NCI-H1930 (cell line): ENCODE measurements around the gene TM9SF4.
"Not testable (repeated sequence)": the region's sequence is repeated elsewhere in the genome, so short reads cannot be mapped to it uniquely, and the experiment has no call there.

Experiments
- DNase-seq, 2 experiments: peaks; one replicate each; lab custom pipeline; 2025; lab: John Stamatoyannopoulos, UW

Gene TM9SF4

DNA sequence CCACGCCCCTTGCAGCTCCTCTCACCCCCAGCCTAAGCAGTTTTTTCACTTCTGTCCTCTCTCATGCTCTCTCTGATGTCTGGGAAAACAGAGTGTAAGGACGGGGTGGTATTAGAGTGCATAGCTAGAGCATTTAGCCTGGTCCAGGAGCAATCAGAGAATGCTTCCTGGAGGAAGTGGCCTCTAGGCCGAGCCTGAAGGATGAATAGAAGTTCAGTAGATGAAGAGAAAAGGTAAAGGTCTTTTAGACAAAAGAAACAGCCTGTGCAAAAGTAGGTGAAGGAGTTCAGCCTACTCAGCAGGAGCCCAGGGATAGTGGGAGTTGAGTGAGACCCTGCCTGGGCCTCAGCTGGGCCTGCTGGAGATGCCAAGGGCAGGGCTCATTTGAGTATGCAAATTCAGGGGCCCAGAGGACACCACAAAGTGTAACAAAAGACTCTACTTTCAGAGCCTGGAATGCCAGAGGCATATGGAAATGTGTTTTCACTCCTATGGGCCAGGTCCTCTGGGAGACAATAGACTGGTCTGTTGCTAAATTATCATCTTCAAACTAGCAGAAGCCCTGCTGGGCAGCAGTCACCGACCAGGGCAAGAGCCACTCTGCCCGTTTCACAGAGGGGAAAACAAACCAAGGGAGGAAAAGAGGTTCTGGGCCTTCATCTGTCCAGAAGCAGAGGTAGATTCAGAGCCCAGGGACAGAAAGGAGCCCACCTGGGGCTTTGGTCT lies 19.7 kb upstream of the TM9SF4 start:
- DNase-seq, result no peak

DNA sequence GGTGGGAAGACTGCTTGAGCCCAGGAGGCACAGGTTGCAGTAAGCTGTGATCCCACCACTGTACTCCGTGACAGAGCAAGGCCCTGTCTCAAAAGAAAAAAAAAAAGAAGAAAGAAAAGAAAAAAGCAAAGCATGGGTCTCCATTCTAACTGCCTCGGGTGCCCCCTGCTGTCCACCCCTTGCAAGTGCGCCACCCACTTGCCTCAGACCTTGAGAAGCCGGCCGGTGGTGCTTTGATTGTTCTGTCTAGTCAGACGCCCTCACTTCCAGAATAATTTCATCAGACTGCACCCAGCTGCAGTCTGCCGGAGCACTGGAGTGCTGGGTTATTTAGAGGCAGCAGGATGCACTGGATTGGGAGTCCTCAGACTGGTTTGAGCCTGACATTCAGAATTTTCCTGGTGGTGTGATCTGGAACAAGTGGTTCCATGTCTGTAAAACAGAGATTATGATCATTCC lies 17.6 kb upstream of the TM9SF4 start:
- peak; percentile 76 to 80 for DNase-seq

DNA sequence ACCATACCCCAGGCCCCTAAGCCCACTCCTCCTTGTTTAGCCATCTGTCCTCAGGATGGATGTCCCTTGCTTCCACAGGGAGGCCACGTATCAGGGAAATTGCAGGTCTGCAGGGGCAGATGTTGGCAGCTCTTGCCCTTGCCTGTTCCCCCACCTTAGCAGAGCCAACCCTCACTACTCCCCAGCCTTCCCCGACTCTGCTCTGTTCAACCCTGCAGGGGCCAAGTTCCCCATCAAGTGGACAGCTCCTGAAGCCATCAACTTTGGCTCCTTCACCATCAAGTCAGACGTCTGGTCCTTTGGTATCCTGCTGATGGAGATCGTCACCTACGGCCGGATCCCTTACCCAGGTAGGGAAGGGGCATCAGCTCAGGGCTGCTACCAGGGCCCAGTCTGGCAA lies 10.7 kb upstream of the TM9SF4 start:
- DNase-seq, result no peak

DNA sequence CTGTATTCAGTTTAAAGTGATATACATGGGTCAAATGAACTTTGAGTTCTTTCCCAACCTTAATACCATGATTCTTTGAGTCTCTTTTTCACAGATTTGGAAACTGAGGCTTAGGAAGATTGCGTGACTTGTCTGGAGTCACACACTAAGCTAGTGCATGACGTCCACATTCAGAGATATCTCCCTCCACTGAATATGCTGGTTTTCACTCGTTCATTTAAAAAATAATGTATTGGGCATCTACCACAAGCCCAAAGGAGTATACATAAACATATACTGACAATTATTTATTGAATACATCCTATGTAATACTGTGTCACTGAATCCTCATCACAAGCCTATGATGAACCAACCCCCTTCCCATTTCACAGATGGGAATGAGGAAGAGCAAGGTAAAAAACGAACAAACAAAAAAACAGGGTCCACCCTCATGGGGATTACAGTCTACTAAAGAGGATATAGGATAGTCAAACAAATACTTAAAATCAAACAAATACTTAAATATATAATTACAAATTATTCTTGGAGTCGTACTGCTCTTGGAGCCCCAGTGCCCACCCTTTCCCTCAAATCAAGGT lies 611 bp upstream of the TM9SF4 start:
- DNase-seq, result no peak

DNA sequence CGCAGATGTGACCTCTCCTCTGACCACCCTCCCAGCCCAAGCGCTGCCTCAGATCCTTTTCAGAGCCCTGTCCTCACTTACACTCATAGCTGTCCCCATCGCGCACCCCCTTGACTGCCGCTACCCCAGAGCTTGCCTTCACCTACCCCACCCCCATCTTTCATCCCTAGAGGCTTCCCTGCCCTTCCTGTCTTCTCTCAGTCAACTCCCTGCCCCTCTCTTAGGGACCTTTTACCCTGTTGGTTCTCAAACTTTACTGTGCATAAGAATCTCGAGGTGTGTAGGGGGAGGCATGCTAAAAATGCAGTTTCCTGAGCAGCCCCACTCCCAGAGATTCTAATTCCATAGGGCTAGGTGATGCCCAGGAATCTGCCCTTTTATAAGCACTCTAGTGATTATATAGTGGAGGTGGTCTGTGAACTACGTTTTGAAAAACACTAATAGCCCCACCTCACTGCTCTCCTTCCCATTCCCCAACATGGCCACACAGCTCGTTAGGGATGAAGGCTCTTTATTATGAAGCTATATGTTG lies 725 bp downstream of the TM9SF4 start:
- no peak for DNase-seq

DNA sequence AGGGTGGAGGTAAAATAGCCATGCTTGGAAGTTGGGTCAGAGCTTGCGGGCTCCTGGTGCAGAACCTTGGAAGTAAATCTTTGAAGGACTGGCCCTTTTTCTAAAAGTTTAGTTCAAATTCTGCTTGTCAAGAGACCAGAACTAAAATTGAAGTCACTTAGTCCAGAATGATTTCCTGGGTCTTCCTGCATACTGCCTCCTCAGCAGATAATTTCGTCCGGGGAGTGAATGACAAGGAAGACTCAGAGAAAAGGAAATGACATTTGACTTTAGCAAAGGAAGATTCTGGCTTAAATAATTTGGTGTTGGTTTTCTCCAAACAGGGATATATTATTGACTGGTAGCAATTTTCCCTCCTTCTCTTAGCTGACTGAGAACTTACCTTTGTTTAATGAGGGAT lies 1.2 kb downstream of the TM9SF4 start:
- no peak for DNase-seq

DNA sequence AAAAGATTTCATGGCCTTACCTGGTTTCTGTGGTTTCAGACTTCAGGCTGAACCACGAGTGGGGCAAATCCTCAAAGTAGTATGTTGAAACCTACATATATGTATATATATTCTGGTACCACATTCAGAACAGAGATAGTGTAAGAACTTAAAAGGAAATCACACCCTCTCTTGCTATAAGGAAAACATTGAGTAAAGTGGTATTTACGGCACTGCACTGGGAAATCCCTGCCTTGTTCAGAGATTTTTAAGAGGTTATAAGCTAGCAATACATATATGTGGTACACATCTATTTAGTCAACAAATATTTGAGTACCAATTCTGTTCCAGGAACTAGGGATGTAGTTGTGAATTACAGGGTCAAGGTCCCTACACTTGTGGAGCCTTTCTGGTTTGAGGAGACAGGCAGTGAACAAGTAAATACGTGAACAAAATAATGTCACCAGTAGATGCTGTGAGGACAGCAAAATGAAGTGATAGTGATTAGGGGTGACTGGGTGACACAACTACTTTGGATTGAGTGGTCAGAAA lies 1.7 kb downstream of the TM9SF4 start:
- no peak for DNase-seq

DNA sequence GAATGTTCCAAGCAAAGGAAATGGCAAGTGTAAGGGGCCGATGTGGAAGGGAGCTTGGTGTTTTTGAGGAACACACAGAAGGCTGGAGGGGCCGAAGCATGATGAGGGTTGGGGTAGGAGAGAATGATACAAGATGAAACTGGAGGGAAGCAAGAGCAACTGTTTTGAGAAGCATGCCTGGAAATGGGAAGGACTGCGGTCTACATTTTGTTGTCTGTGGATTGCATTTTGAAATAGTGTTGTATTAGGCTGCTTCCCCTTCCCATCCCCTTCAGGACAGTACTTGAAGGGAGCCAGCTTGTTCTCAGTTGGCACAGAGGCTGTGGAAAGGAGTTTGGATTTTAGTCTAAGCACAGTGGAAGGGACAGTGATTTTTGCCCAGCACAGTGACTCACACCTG lies 2.2 kb downstream of the TM9SF4 start:
- DNase-seq, result no peak

DNA sequence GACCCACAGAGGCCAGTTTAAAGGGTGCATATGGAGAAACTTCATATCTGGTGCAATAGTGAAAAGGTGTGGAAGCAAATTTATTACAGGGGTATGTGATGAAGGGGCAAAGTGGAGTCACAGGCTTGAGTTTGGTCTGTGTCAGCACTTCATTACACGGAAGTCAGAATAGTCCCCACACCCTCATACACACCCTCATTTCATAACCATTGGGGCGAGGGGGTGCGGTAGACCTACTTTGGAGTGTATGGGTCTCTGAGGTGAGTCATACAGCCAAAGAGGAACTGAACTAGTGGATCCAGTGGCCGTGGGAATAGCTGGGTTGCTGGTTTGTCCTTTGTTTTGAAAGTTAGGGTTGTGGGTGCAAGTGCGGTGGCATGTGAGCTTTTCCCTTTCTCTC lies 3.3 kb downstream of the TM9SF4 start:
- no peak for DNase-seq

DNA sequence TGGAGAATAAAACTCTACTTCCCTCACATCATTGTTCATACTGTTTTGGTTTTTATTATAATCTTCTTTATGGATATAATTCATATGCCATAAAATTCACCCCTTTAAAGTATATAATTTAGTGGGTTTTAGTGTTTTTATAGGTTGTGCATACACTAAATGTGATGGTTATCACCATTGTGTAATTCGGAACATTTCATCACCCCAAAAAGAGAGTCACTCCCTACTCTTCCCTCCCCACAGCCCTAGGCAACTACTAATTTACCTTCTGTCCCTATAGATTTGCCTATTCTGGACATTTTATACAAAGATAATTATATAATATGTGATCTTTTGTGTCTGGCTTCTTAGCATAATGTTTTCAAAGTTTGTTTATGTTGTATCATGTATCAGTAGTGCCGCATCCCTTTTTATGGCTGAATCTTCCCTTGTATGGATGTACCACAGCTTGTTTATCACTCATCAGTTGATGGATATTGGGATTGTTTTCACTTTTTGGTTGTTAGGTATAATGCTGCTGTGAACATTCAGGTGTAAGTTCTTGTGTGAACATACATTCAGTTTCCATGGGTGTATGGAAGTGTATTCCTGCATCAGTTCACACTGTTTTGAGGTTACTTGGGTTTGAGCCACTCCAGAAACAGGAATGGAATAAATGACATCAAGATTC lies 4.2 kb downstream of the TM9SF4 start:
- no peak for DNase-seq

DNA sequence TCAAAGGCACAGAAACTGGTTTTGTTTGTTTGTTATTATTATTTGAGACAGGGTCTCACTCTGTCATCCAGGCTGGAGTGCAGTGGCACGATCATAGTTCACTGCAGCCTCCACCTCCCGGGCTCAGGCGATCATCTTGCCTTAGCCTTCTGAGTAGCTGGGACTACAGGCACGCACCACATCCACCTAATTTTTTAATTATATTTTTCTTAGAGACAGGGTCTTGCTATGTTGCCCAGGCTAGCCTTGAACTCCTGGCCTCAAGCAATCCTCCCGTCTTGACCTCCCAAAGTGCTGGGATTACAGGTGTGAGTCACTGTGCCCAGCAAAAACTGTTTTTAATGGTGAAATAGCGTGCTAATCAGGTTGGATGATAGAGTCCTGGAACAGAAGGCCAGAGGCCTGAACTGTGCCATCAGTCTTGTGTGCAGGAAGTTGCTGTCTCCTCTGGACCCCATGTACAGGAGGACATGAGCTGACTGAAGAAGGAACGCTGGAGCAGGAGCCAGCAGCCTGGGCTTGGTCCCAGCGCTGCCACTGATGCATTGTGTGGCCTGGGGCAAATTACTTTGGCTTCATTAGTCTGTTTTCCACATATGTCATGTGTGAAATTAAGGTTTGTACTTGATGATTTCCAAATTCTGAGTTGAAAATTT lies 4.9 kb downstream of the TM9SF4 start:
- no peak for DNase-seq

DNA sequence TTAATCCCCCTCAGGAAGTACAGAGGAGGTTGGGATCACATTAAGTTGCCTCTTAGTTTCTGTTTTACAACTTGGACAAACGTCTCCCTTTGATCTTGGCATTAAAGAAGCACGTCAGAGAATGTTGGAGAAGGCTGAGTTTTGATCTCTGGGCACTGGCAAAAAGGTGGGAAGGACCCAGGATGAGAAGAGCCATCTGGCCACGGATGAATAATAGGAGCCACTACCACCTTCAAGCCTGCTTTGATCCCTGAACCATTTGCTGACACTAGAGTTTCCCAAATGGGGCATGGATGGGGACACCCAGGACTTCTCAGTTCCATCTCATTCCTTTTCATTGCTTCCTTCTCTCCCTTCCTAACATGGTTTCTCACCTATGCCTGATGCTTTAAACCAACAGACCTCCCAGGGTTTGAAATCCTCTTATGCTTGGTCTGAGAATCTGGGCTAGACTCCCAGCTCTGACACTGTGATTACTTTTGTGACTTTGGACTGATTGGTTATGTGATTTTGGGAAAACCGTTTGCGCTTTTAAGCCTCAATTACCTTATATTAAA lies 5.8 kb downstream of the TM9SF4 start:
- no peak for DNase-seq

DNA sequence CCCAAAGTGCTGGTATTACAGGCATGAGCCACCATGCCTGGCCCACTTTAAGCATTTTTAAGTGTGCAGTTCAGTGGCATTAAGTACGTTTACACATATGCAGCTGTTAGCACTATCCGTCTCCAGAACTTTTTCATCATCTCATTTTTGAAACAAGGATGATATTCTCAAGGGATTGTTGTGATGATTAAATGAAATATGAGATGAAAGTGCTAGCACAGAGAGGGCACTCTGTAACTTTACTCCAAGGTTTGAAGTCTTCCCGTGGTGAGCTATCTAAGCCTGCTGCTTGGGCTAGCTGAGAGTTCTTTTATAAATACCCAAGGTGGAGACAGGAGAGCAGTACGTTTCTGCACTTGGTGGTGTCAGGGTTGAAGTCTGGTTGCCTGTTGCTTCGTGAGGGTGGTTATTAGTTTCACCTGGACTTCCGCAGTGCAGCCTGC lies 6.6 kb downstream of the TM9SF4 start:
- no peak for DNase-seq

DNA sequence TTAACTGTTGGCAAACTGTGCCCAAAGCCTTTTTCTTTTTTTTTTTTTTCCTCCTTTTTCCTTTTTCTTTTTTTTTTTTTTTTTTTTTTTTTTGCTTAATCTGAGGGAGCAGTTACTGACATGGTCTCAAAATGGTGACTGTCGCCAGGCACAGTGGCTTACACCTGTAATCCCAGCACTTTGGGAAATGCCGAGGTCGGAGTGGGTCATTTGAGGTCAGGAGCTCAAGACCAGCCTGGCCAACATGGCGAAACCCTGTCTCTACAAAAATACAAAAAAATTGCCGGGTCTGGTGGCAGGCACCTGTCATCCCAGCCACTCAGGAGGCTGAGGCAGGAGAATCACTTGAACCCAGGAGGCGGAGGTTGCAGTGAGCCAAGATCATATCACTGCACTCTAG lies 7.3 kb downstream of the TM9SF4 start:
- DNase-seq, result not testable (repeated sequence)

DNA sequence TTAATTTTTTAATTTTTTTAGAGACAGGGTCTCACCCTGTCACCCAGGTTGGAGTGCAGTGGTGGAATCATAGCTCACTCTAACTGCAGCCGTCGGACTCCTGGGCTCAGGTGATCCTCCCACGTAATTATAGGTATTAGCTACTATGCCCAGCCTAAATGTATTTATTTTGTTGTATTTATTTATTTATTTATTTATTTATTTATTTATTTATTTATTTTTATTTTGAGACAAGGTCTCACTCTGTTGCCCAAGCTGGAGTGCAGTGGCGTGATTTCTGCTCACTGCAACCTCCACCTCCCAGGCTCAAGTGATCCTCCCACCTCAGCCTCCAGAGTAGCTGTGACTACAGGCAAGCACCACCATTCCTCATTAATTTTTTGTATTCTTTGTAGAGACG lies 8.9 kb downstream of the TM9SF4 start:
- not testable (repeated sequence) for DNase-seq

DNA sequence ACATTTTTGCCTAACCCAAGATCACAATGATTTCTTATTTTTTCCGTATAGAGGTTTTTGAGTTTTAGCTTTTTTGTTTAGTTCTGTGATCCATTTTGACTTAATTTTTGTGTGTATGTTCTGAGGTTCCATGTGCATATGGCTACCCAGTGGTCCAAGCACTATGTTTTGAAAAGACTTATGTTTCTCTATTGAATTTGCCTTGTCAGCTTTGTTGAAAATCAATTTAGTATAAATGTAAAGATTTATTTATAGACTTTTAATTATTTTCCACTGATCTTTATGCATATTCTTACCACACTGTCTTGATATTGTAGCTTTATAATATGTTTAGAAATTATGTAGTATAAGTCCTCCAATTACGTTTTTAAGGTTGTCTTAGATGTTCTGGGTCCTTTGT lies 10.2 kb downstream of the TM9SF4 start:
- no peak for DNase-seq

DNA sequence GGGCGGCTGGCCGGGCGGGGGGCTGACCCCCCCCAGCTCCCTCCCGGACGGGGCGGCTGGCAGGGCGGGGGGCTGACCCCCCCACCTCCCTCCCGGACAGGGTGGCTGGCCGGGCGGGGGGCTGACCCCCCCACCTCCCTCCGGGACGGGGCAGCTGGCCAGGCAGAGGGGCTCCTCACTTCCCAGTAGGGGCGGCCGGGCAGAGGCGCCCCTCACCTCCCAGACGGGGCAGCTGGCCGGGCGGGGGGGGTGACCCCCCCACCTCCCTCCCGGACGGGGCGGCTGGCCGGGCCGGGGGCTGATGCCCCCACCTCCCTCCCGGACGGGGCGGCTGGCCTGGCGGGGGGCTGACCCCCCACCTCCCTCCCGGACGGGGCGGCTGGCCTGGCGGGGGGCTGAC lies 12.4 kb downstream of the TM9SF4 start:
- DNase-seq, result not testable (repeated sequence)

DNA sequence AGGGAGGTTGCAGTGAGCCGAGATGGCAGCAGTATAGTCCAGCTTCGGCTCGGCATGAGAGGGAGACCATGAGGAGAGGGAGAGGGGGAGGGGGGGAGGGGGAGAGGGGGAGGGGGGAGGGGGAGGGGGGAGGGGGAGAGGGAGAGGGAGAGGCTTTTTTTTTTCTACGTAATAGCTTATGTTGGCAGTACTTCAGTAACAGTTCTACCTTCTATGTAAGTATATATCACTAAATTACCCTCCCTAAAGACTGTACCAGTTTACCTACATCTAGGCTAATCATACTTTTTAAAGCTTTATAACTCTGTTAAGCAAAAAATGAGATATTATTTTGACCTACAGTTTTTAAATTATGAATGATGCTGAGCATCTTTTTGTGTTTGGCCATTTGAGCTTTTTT lies 13.6 kb downstream of the TM9SF4 start:
- no peak for DNase-seq

DNA sequence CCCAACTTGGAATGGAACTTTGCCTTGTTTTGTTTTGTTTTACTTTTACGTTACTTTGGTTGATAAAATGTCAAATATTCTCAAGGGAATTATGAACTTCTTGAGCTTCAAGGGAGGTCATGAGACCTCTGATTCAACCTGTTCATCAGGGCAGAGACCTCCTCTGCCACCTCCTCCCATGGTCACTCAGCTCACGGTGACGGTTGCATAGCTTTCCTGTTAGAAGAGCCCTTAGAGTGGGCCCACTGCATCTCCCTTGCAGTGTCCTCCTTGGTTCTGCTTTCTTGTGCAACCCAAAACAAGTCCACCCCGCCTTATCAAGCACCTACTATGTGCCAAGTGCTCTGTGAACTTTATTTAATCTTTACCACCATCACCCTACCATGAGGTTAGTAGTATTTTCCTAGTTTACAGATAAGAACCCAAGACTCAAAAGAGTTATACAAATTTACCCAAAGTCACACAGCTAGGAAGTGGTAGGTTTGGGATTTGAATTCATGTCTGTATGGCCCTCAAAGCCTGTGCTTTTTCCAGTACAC lies 15.5 kb downstream of the TM9SF4 start:
- DNase-seq, result no peak

DNA sequence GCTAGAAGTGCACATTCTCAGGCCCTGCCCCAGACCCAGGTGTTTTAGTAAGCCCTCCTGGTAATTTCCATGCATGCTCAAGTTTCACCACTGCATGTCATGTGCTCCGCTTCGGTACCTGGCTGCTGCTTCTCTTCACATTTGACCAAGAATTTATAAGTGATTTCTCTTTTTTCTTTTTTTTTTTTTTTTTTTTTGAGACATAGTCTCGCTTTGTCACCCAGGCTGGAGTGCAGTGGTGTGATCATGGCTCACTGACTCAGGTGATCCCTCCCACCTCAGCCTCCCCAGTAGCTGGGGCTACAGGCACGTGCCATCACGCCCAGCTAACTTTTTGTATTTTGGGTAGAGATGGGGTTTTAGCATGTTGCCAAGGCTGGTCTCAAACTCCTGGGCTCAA lies 16.0 kb downstream of the TM9SF4 start:
- no peak for DNase-seq

DNA sequence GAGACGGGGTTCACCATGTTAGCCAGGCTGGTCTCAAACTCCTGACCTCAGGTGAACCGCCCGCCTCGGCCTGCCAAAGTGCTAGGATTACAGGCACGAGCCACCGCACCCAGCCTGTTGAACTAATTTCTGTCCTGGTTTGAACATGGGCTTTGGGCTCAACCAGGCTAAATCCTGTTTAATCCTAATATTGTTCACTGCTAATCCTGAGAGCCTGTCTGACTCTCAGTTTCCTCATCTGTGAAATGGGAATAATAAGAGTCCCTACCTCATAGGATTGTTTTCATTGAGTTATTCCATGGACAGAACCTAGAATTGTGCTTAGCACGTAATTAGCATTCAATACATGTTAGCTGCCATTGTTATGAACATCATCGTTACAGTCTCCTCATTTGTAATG lies 17.4 kb downstream of the TM9SF4 start:
- DNase-seq, result no peak

DNA sequence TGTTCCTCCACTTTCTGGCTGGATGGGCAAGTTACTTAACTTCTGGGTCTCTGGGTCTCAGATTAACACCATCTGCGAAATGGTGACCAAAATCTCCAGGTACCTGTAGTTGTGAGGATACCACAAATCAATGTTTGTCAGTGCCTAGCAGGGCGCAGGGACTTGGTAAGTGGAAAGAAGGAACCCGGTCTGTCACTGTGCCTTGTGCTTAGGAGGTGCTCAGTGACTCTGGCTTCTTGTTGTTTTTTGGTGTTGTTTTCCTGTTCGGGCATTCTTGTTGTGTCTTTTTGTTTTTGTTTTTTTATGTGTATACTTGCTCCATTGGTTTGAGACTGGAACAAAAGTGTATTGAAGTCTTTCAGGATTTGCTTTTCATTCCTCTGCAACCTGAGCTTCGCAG lies 17.8 kb downstream of the TM9SF4 start:
- no peak for DNase-seq
